BLaER1 (cell line): Measurements from ENCODE around the gene LMNTD1.
"Not testable (repeated sequence)": the region's sequence is repeated elsewhere in the genome, so short reads cannot be mapped to it uniquely, and the experiment has no call there.

ENCODE experiments used
- H3K27ac ChIP-seq: shearing (Covaris generic); formaldehyde crosslinking; 2 replicates; pipeline ENCODE4 v1.8.1; 2022
- H3K27me3 ChIP-seq: shearing (Covaris generic); formaldehyde crosslinking; 2 replicates; pipeline ENCODE4 v1.8.1; 2022
- H3K36me3 ChIP-seq: shearing (Covaris generic); formaldehyde crosslinking; 2 replicates; pipeline ENCODE4 v1.8.1; 2022
- H3K4me1 ChIP-seq: shearing (Covaris generic); formaldehyde crosslinking; 2 replicates; pipeline ENCODE4 v1.8.1; 2022
- H3K4me2 ChIP-seq: shearing (Covaris generic); formaldehyde crosslinking; 2 replicates; pipeline ENCODE4 v1.8.1; 2022
- H3K4me3 ChIP-seq: shearing (Covaris generic); formaldehyde crosslinking; 2 replicates; pipeline ENCODE4 v1.8.1; 2022
- H3K9ac ChIP-seq: shearing (Covaris generic); formaldehyde crosslinking; 2 replicates; pipeline ENCODE4 v1.8.1; 2022
- H3K9me3 ChIP-seq: shearing (Covaris generic); formaldehyde crosslinking; 2 replicates; pipeline ENCODE4 v1.8.1; 2022
- H4K20me1 ChIP-seq: shearing (Covaris generic); formaldehyde crosslinking; 2 replicates; pipeline ENCODE4 v1.8.1; 2022
- Cebpa-rat ChIP-seq: shearing (Covaris generic); IDR thresholded peaks from 2 replicates; pipeline ENCODE4 v1.8.1; 2022

The LMNTD1 gene

GRCh38 chr12:25553098-25553497 lies at the start of gene LMNTD1:
LMNTD1 (minus strand) TSS chr12:25553283; CDS start chr12:25552959, 324 bp downstream.
- no peaks in the 10 kb centered on the region for H4K20me1 ChIP-seq
- H3K4me3 ChIP-seq: no peak within 1 kb of the TSS
- no peaks in the 10 kb centered on the region for H3K27me3 ChIP-seq
- H3K9ac ChIP-seq: no peak within 1 kb of the TSS
- no peaks in the 10 kb centered on the region for H3K9me3 ChIP-seq
- no peak for TF ChIP-seq Cebpa-rat
- H3K4me2 ChIP-seq: no peak within 1 kb of the TSS
- H3K27ac ChIP-seq: no peak within 1 kb of the TSS
- H3K36me3 ChIP-seq: no peaks in the 10 kb centered on the region
- H3K4me1 ChIP-seq: no peaks in the 10 kb centered on the region

GRCh38 chr12:25598956-25599355 lies 45.9 kb upstream of the LMNTD1 start:
- Histone ChIP-seq H3K27me3 (no peaks in the 10 kb centered on the region), H3K9ac (no peak overlapping the region), H4K20me1 (no peaks in the 10 kb centered on the region), H3K36me3 (no peaks in the 10 kb centered on the region), H3K27ac (no peak overlapping the region), H3K4me3 (no peak overlapping the region), H3K4me2 (no peak overlapping the region), H3K4me1 (no peaks in the 10 kb centered on the region), H3K9me3 (peaks cover 3% of the 10 kb centered on the region; the same call in 1 of the 2 replicates)
- TF ChIP-seq Cebpa-rat: no peak

GRCh38 chr12:25595496-25595895 lies 42.4 kb upstream of the LMNTD1 start:
- not testable (repeated sequence) for H3K4me3 ChIP-seq, H4K20me1 ChIP-seq, H3K27me3 ChIP-seq, H3K36me3 ChIP-seq, H3K9ac ChIP-seq, H3K4me1 ChIP-seq, H3K27ac ChIP-seq, H3K4me2 ChIP-seq, H3K9me3 ChIP-seq

- Histone ChIP-seq H3K27me3 (no peaks in the 10 kb centered on the region), H4K20me1 (no peaks in the 10 kb centered on the region), H3K36me3 (no peaks in the 10 kb centered on the region), H3K4me2 (no peak overlapping the region), H3K9me3 (no peaks in the 10 kb centered on the region; the same call in 1 of the 2 replicates), H3K27ac (no peak overlapping the region), H3K4me3 (no peak overlapping the region), H3K9ac (no peak overlapping the region), H3K4me1 (no peaks in the 10 kb centered on the region)
- no peak for TF ChIP-seq Cebpa-rat
Measured at GRCh38 chr12:25594376-25594775, 41.3 kb upstream of the LMNTD1 start.

GRCh38 chr12:25592725-25593495 lies 39.8 kb upstream of the LMNTD1 start:
- no peak for TF ChIP-seq Cebpa-rat
- H3K27ac ChIP-seq: no peak overlapping the region
- H3K9me3 ChIP-seq: no peaks in the 10 kb centered on the region; the same call in 1 of the 2 replicates
- H3K4me2 ChIP-seq: no peak overlapping the region
- H3K9ac ChIP-seq: no peak overlapping the region
- no peaks in the 10 kb centered on the region for H3K27me3 ChIP-seq
- no peaks in the 10 kb centered on the region for H3K4me1 ChIP-seq
- no peaks in the 10 kb centered on the region for H4K20me1 ChIP-seq
- H3K36me3 ChIP-seq: no peaks in the 10 kb centered on the region
- H3K4me3 ChIP-seq: no peak overlapping the region

- H3K9me3 ChIP-seq: peaks cover 4% of the 10 kb centered on the region
- H3K27ac ChIP-seq: no peak overlapping the region
- no peaks in the 10 kb centered on the region for H3K4me1 ChIP-seq
- H3K36me3 ChIP-seq: no peaks in the 10 kb centered on the region
- no peaks in the 10 kb centered on the region for H4K20me1 ChIP-seq
- H3K4me2 ChIP-seq: no peak overlapping the region
- H3K27me3 ChIP-seq: no peaks in the 10 kb centered on the region
- no peak for TF ChIP-seq Cebpa-rat
- H3K9ac ChIP-seq: no peak overlapping the region
- H3K4me3 ChIP-seq: no peak overlapping the region
Measured at GRCh38 chr12:25591144-25591543, 38.1 kb upstream of the LMNTD1 start.

- no peaks in the 10 kb centered on the region for H3K36me3 ChIP-seq
- no peak for TF ChIP-seq Cebpa-rat
- no peaks in the 10 kb centered on the region for H3K4me1 ChIP-seq
- peaks cover 4% of the 10 kb centered on the region for H3K9me3 ChIP-seq
- H3K9ac ChIP-seq: no peak overlapping the region
- H4K20me1 ChIP-seq: no peaks in the 10 kb centered on the region
- H3K4me3 ChIP-seq: no peak overlapping the region
- no peak overlapping the region for H3K4me2 ChIP-seq
- no peak overlapping the region for H3K27ac ChIP-seq
- no peaks in the 10 kb centered on the region for H3K27me3 ChIP-seq
Measured at GRCh38 chr12:25590011-25590721, 37.1 kb upstream of the LMNTD1 start.

GRCh38 chr12:25587346-25587745 lies 34.3 kb upstream of the LMNTD1 start:
- Histone ChIP-seq H3K4me3 (no peak overlapping the region), H3K9me3 (peaks cover 4% of the 10 kb centered on the region; the same call in 1 of the 2 replicates), H3K27ac (no peak overlapping the region), H3K9ac (no peak overlapping the region), H3K27me3 (no peaks in the 10 kb centered on the region), H3K4me2 (no peak overlapping the region), H4K20me1 (no peaks in the 10 kb centered on the region), H3K4me1 (no peaks in the 10 kb centered on the region), H3K36me3 (no peaks in the 10 kb centered on the region)
- no peak for TF ChIP-seq Cebpa-rat

GRCh38 chr12:25585662-25586061 lies 32.6 kb upstream of the LMNTD1 start:
- TF ChIP-seq Cebpa-rat: no peak
- Histone ChIP-seq H3K4me3 (no peak overlapping the region), H3K4me1 (no peaks in the 10 kb centered on the region), H3K9ac (no peak overlapping the region), H3K27ac (no peak overlapping the region), H3K9me3 (peaks cover 4% of the 10 kb centered on the region; the same call in 1 of the 2 replicates), H3K36me3 (no peaks in the 10 kb centered on the region), H4K20me1 (no peaks in the 10 kb centered on the region), H3K4me2 (no peak overlapping the region), H3K27me3 (no peaks in the 10 kb centered on the region)

GRCh38 chr12:25585021-25585523 lies 32.0 kb upstream of the LMNTD1 start:
- H3K4me3 ChIP-seq: no peak overlapping the region
- peaks cover 4% of the 10 kb centered on the region; the same call in 1 of the 2 replicates for H3K9me3 ChIP-seq
- TF ChIP-seq Cebpa-rat: no peak
- H3K4me1 ChIP-seq: no peaks in the 10 kb centered on the region
- no peaks in the 10 kb centered on the region for H3K27me3 ChIP-seq
- no peaks in the 10 kb centered on the region for H3K36me3 ChIP-seq
- H3K27ac ChIP-seq: no peak overlapping the region
- H3K9ac ChIP-seq: no peak overlapping the region
- no peak overlapping the region for H3K4me2 ChIP-seq
- H4K20me1 ChIP-seq: no peaks in the 10 kb centered on the region
